GM23338 (cell line): ENCODE measurements around the gene TBC1D9B. TPM values are rescaled to one million over a fixed set of nuclear protein-coding genes. Genes with fewer than 3 reads are reported as not detected.

Experiments used
- ATAC-seq: fragments of 200-7000 bp; cut with Tn5 transposase; 3 replicates; pipeline ENCODE4 v1.9.1; 2020
- DNase-seq: peaks from one replicate; pipeline ENCODE4 v3.0.0-alpha.2; 2015; ENCODE audit warnings: low spot score
- H2AFZ ChIP-seq: fragments of 200-600 bp; sonication (generic); 2 replicates; pipeline ENCODE4 v1.8.0; 2016; ENCODE audit warnings: antibody characterized with exemption, mild to moderate bottlenecking, moderate library complexity
- H3F3A ChIP-seq: fragments of 200-600 bp; sonication (generic); replicated peaks from 2 replicates; pipeline ENCODE4 v1.8.0; 2017; ENCODE audit warnings: antibody characterized with exemption, mixed run types, low read depth
- H3K27ac ChIP-seq: fragments of 200-600 bp; sonication (generic); 2 replicates; pipeline ENCODE4 v1.6.1; 2016; ENCODE audit warnings: low read depth
- H3K27me3 ChIP-seq: fragments of 200-600 bp; sonication (generic); 2 replicates; pipeline ENCODE4 v1.8.0; 2016; ENCODE audit warnings: mild to moderate bottlenecking, mixed run types, moderate library complexity; ENCODE audit not compliant: insufficient read depth
- H3K36me3 ChIP-seq: fragments of 200-600 bp; sonication (generic); 2 replicates; pipeline ENCODE4 v1.8.0; 2016; ENCODE audit warnings: mild to moderate bottlenecking; ENCODE audit not compliant: insufficient read depth
- H3K4me1 ChIP-seq: fragments of 200-600 bp; sonication (generic); 2 replicates; pipeline ENCODE4 v1.8.0; 2016; ENCODE audit warnings: mild to moderate bottlenecking, moderate library complexity; ENCODE audit not compliant: insufficient read depth
- H3K4me2 ChIP-seq: fragments of 200-600 bp; sonication (generic); 2 replicates; pipeline ENCODE4 v1.7.1; 2017; ENCODE audit warnings: mixed run types
- H3K4me3 ChIP-seq: fragments of 200-600 bp; sonication (generic); 2 replicates; pipeline ENCODE4 v1.6.1; 2016; ENCODE audit warnings: mixed run types
- H3K79me2 ChIP-seq: fragments of 200-600 bp; sonication (generic); replicated peaks from 2 replicates; pipeline ENCODE4 v1.8.0; 2017; ENCODE audit warnings: mild to moderate bottlenecking; ENCODE audit not compliant: insufficient read depth
- H3K9me2 ChIP-seq: fragments of 200-600 bp; sonication (generic); 2 replicates; pipeline ENCODE4 v1.8.0; 2017; ENCODE audit not compliant: insufficient read depth
- H4K20me1 ChIP-seq: fragments of 200-600 bp; sonication (generic); replicated peaks from 2 replicates; pipeline ENCODE4 v1.8.0; 2017; ENCODE audit warnings: mild to moderate bottlenecking; ENCODE audit not compliant: insufficient read depth
- H3K27ac Mint-ChIP-seq: 2 replicates; pipeline ENCODE4 v1.8.0; 2020; ENCODE audit warnings: inconsistent platforms, mild to moderate bottlenecking, moderate library complexity, mixed read lengths
- H3K27me3 Mint-ChIP-seq: 3 replicates; pipeline ENCODE4 v1.8.0; 2022; ENCODE audit warnings: low read depth, mild to moderate bottlenecking, moderate library complexity, mixed read lengths, inconsistent platforms; ENCODE audit not compliant: insufficient read depth, poor library complexity
- H3K36me3 Mint-ChIP-seq: 3 replicates; pipeline ENCODE4 v1.8.0; 2021; ENCODE audit warnings: low read depth, mild to moderate bottlenecking, inconsistent platforms, moderate library complexity, mixed read lengths
- H3K4me1 Mint-ChIP-seq: 3 replicates; pipeline ENCODE4 v1.8.0; 2020; ENCODE audit warnings: mild to moderate bottlenecking, inconsistent platforms, mixed read lengths
- H3K4me3 Mint-ChIP-seq: 3 replicates; pipeline ENCODE4 v1.8.0; 2021; ENCODE audit warnings: moderate library complexity, mild to moderate bottlenecking, inconsistent platforms, mixed read lengths
- H3K9me3 Mint-ChIP-seq: 3 replicates; pipeline ENCODE4 v1.8.0; 2020; ENCODE audit warnings: moderate library complexity, mild to moderate bottlenecking, inconsistent platforms, mixed read lengths
- CTCF ChIP-seq, 2 experiments: fragments of 200-600 bp in 1 of 2; sonication (generic) in 1 of 2; conservative IDR thresholded peaks; 2 replicates each; pipeline versions ENCODE4 v1.5.1 to v1.6.1; 2016 to 2017; ENCODE audit warnings: antibody characterized with exemption in 2 of 2, low read depth in 2 of 2, mild to moderate bottlenecking in 2 of 2, moderate library complexity in 1 of 2
- NANOG ChIP-seq: IDR thresholded peaks from 2 replicates; pipeline ENCODE4 v1.6.1; 2016; ENCODE audit warnings: antibody characterized with exemption, borderline replicate concordance
- POLR2AphosphoS5 ChIP-seq: IDR thresholded peaks from 2 replicates; pipeline ENCODE4 v1.6.1; 2016; ENCODE audit warnings: antibody characterized with exemption, low read depth
- REST ChIP-seq: IDR thresholded peaks from one replicate; pipeline ENCODE4 v1.6.1; 2018; ENCODE audit warnings: antibody characterized with exemption; ENCODE audit not compliant: unreplicated experiment
- polyA plus RNA-seq: library from polyadenylated mRNA; unstranded; fragments of >200 nt; fragmentation: Nextera tagmentation; extraction: Ambion mirVana; gene quantifications from 2 replicates; pipeline ENCODE4 v1.2.1, GENCODE V29; 2016
- total RNA-seq: library from RNA; depleted of rRNA; stranded (reverse); fragments of >200 nt; shearing (Covaris generic); gene quantifications from 2 replicates; pipeline ENCODE4 v1.2.3, GENCODE V29; 2014

The TBC1D9B gene
- total and polyA plus RNA-seq, 2 experiments from 2014 or later: 19.0 to 38.0 TPM

- Histone ChIP-seq H3K4me1 (peaks cover 12% of the 10 kb centered on the region), H3K9me2 (no peaks in the 10 kb centered on the region), H3K36me3 (no peaks in the 10 kb centered on the region), H2AFZ (no peak overlapping the region), H4K20me1 (no peaks in the 10 kb centered on the region), H3K79me2 (no peaks in the 10 kb centered on the region), H3K4me2 (no peak overlapping the region), H3K27ac (no peak overlapping the region), H3K27me3 (no peaks in the 10 kb centered on the region), H3K4me3 (no peak overlapping the region), H3F3A (no peaks in the 10 kb centered on the region)
- Mint-ChIP-seq H3K27ac (no peak overlapping the region), H3K9me3 (no peaks in the 10 kb centered on the region), H3K27me3 (peaks cover 4% of the 10 kb centered on the region), H3K4me3 (no peak overlapping the region), H3K36me3 (peaks cover 40% of the 10 kb centered on the region), H3K4me1 (peaks cover 12% of the 10 kb centered on the region; the same call in 2 of the 3 replicates)
- TF ChIP-seq NANOG: no peak
- no peak for TF ChIP-seq REST
- TF ChIP-seq CTCF (conservative IDR thresholded peaks at IDR 0.05; ENCODE audit: low read depth in 2 of 2): peak in 1 of 2 experiments; percentile 35; a peak in 2 of 4 replicates
- no peak for TF ChIP-seq POLR2AphosphoS5
- DNase-seq: no peak
- ATAC-seq: no peak; the same call in 2 of the 3 replicates
Measured at GRCh38 chr5:179893076-179893957, 14.4 kb downstream of the TBC1D9B start.

- H3K4me3 Mint-ChIP-seq: no peak overlapping the region
- no peak overlapping the region for H3K4me3 ChIP-seq
- H4K20me1 ChIP-seq: no peaks in the 10 kb centered on the region
- H3K27ac Mint-ChIP-seq: no peak overlapping the region
- no peaks in the 10 kb centered on the region for H3F3A ChIP-seq
- H3K4me1 ChIP-seq: peaks cover 12% of the 10 kb centered on the region
- peaks cover 12% of the 10 kb centered on the region; the same call in 2 of the 3 replicates for H3K4me1 Mint-ChIP-seq
- no peaks in the 10 kb centered on the region for H3K27me3 ChIP-seq
- no peak for TF ChIP-seq NANOG
- TF ChIP-seq CTCF (conservative IDR thresholded peaks at IDR 0.05; ENCODE audit: low read depth in 2 of 2): peak in 1 of 2 experiments; percentile 35; a peak in 2 of 4 replicates
- H3K27me3 Mint-ChIP-seq: peaks cover 4% of the 10 kb centered on the region
- H3K79me2 ChIP-seq: no peaks in the 10 kb centered on the region
- no peak overlapping the region for H2AFZ ChIP-seq
- peaks cover 40% of the 10 kb centered on the region for H3K36me3 Mint-ChIP-seq
- H3K9me2 ChIP-seq: no peaks in the 10 kb centered on the region
- ATAC-seq: no peak
- H3K36me3 ChIP-seq: no peaks in the 10 kb centered on the region
- H3K9me3 Mint-ChIP-seq: no peaks in the 10 kb centered on the region
- H3K27ac ChIP-seq: no peak overlapping the region
- no peak overlapping the region for H3K4me2 ChIP-seq
- DNase-seq: no peak
Measured at GRCh38 chr5:179892255-179892654, 15.4 kb downstream of the TBC1D9B start.
